GM19238 (cell line): ENCODE data around the gene ZBTB20.

Source experiments
- DNase-seq: peaks from one replicate; pipeline ENCODE4 v3.0.0; 2011; ENCODE audit warnings: low spot score; ENCODE audit not compliant: insufficient read length

Gene ZBTB20

DNA sequence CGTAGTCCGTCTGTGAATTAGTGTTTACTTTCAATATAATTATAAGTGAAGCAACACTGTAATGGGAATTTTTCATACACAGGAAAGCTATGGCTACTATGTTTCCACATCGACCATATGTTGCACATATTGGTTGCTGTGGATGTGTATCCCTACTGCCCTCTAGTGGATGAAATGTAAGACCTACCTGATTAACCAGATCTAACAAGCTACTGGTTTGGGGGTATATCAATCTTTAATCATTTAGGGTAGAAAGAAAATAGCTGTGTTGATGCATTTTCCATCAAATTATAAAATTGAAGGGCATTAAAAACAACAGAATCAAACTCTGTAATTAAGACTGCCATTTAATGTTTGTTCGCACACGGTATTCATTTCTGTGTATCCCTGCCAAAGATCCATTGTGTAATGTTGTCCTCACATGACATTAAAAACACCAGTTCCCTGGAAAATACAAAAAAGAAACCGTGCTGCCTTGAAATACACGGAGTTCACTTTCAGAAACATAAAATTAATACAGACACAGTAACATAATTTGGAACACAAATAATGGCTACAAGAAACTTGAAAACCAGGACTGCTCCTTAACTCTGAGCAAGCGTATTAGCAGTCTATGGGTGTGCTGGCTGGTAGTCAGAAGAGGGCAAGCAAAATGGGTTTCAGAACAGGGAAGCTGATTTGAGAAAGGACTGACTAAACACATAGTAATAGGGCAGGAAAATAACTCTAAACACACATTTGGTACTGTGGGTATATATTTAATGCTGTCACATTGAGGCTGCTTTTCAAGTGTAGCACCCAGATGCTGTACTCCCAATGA, 728.2 kb downstream of the ZBTB20 start:
- DNase-seq: no peak

DNA sequence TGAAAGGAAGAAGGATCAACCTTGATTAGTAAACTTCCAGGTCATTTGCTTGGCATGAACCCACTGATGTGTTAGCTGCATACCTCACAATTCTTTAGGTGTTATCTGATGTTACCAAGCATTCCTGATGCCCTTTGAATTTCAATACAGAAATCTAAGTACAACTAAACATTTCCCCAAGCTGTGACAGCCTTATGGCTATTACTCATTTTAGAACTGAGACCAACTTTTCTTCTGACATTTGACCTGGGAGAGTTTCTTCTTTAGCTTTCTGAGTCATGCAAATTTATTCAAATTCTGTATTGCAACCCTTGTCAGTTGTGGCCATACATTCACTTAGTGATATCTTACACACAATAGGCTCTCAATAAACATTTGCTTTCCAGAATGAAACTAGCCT, 729.0 kb downstream of the ZBTB20 start:
- no peak for DNase-seq

DNA sequence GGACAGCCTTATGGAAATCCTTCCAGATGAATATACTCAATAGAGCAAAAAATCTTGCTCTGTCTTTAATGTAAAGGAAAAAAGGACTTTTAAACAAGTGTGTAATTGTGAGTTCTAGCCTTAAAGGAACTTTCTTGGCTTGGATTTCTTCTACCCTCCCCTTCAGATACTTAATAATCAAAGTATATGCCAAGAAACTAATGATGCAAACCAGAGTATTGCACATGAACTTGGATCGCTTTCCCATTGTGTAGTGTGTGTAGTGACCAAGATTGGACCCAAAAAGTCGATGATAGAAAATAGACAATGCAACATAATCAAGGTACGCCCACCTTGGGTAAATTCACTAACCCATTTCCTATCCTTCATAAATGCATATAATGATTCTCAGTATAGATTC, 729.4 kb downstream of the ZBTB20 start:
- no peak for DNase-seq

DNA sequence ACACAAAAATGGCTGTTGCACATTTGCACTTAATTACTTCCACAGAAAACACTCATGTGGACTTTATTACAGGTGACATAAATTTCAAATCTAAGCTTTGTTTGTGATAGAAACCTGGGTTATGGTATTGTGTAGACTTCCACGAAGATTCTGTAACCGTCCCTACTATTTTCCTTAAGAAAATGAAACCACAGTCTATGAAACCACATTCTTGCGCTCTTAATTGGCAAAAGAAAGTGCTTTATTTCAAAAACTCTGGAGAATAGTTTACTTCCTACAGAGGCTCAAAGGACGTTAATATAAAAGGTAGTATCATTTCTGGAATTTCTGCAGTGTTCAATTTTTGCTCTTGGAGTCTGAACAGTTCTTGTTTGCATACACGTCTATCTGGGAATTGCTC, 729.8 kb downstream of the ZBTB20 start:
- no peak for DNase-seq

DNA sequence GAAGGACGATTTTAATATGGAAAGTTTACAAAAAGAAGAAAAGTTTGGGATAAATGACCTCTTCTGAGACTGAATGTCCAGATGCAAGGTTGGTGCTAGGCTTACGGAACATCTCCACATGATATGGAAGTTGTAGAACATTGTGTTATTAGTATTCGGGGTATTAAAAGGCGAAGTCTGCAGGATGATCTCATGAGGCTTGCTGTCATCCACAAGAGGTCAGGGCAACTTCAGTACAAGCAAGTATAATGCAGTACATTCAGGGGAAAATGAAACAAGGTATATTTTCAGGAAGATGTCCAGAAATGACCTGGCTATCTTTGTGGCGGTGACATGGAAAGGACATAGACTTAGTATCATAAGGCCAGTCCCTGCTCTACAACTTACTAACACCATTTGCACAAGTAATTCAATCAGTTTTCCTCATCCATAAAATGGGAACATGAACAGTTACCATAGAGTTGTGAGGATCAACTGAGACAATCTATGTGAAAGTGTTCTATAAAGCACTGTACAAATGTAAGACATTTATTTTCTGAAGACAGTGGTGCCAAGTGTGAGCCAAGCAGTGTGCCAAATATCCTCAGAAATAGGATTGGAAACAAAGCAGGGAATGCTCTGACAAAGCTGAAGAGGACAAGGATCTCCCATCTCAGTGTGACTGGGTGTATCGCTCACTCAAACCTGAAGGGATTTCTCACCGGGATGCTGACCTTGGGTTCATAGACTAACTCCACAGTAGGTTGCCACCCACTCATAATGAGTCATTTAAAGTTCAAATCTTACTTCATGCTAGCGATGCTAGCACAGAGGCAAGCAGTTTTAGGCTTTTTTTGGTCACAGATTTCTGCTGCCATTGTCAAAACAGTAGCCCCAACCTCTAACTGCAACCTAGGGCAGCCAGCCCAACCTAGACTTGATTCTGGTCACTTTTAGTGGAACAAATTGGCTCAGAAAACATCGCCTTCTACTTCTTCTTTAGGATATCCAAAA, 735.0 kb downstream of the ZBTB20 start:
- no peak for DNase-seq

DNA sequence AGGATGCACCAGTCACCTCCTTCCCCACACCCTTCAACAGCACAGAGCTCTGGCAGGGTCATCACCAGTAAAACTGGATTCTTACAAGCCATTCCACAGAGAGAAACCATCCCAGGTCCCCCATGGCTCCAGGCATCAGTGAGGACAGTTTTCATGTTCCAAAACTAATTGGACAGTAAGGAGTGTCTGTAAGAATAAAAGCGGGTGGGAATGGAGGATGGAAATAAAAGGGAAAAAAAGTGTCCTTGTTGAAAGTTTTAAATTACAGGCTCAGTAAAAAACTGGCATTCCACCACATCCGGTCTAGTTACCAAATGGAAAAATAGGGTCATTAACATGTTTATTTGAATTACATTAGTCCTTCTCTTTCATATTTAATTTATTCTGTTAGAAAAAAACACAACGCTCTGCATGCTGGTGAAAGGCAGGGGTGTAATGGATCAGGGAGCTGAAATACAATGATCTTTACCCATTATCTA, 735.9 kb downstream of the ZBTB20 start:
- DNase-seq: no peak

DNA sequence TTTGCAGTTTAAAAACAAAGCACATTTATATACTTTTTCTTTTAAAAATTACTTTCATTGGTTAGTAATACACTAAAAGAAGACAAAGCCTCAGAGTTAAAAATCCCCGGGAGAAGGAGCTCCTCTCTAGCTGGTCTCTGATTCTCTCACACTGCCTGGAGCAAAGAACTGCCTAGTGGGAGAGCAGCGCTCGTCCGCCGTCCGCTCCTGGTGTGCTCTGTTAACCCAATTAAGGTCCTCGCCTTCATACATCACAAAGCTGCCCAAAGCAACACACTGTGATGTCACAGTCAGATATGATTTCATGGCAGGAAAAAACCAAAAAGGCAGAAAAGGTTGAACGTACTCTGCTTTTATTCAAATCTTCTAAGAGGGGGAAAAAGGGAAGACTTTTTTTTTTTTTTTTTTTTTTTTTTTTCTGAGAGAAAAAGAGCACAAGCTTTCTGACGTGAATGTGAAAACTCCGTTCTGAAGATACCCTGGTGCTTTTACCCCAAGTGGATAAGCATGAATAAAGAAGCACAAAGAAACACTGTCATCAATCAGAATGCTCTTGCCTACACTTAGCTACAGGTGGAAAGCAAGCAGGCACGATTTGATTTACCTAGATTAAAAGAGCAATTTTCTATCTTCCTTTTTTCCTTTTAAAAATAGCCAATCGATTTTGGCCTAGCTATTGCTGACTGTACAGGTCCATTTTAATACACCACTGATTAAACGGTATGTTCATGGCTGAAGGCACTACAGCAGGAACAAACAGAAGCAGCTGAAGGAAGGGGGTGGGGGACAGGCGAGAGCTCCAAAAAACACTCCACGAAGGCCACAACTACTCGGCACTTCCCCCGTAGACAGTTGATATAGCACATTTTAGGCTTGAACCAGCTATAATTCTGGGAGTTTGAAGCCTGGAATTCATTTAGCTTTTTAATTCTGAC, 738.1 kb downstream of the ZBTB20 start:
- DNase-seq: no peak

DNA sequence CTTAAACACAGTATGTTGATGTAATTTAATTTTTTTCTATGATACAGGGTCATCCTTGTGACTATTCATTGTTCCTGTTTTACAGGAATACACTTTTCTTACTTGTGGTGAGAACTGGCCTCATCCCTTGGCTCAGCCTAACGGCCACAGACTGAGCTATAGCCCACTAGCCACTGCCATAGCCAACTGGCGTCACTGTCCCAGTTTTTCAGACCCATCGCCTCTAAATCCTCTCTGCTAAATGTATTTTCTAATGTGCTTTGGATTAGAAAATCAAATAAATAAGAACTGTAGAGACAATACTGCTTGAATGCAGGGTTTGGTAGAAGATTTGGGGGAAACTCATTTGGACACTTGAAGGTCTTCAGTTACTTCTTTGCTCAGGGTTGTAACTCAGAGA, 740.2 kb downstream of the ZBTB20 start:
- no peak for DNase-seq

DNA sequence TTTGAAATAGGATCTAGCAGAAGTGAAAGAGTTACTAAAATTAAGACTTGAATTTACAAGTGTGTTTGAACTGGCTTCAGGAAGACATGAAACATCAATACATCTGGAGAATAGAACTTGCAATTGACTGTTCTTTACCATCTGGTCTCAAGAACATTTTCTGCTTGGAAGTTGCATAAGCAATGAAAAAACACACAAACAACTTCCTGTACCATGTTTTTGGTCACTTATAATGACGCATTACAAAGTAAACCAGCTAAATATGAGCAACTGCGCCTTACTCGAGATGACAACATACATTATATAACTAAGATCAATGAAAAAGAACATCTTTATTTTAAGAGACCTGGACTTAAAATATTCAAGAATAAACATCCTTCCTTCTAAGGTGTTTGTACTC, 740.8 kb downstream of the ZBTB20 start:
- no peak for DNase-seq

DNA sequence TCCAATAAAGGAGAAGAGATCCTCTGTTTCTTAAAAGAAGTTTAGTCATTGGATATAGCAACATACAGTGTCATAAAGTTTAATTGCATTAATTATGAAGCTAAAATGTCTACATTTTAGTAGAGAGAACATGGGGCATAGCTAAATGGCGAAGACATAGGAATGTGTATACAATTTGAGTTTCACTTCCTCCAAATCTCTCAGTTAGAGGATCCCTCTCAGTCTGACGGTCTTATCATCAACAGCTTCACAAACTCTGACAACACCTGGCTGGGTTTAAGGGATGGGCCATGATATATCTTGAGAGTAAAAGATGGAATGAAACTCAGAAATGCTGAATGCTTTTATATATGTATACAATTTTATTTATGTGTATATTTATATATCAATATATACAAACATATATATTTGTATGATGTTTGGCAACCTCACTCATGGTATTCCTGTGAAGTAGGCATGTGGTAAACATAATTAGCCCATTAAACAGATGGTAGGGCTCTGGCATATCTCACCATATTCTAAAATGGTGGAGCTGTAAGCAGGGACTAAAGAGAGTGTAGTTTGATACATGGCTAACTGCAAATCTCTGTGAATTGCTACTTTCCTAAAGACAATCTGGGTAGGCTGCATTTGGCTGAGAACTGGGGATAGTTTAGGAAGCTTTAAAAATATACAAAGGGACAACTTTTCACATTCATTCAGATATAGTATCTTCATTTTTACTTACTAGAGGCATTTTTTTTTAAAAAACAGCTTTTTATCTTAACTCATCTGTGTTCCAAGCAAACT, 741.7 kb downstream of the ZBTB20 start:
- DNase-seq: no peak

DNA sequence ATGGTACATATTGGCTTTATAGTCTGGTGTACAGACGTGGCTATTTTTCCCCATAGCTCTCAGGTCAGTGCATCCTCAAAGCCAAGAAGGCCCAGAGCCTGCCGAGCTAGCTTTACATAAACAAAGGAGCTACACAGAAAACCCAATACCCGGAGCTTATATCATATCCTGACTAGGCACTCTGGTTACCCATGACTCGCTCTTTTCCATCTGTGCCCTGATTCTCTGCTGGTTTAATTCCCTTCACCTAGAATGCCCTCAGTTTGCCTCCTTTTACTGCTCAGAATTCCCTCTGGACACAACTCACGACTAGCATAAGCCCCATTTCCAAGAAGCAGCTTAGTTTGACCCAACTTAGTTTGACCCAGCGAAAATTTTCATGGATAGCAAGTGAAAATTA, 742.5 kb downstream of the ZBTB20 start:
- no peak for DNase-seq

DNA sequence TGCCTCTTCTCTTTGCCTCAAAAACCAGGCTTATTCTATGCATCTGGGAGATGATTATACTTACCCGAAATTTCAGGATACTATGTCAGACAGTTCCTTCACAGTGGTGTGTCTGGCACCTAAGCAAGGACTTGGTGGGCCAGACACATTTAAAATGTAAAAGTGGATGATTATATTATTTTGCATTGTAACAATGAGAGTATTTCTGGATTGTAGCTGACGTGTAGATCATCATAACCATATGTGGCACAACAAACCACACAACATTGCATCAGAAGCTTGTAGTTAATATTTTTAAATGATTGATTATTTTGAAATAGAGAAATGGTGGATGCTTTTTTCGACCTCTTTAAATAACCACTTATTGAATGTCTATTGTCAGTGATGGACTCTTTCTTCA, 744.2 kb downstream of the ZBTB20 start:
- no peak for DNase-seq

DNA sequence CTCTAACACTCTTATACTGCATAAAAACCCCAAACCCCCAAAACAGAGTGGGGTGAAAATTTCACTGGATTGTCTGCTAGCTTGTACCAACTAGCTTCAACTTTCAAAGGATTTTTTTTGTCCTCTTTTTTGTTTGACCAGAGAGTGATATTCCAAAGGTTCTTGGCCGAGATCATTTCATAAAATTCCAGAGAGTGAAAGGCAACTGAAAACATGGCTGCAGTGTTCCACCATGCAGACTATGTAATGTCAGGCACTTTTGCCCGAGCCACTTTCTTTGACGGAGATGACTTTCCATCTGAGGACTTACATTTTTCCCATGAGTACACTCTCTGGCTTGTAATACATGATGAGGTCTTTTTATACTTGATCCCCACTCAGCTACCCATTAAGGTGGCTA, 745.7 kb downstream of the ZBTB20 start:
- no peak for DNase-seq

DNA sequence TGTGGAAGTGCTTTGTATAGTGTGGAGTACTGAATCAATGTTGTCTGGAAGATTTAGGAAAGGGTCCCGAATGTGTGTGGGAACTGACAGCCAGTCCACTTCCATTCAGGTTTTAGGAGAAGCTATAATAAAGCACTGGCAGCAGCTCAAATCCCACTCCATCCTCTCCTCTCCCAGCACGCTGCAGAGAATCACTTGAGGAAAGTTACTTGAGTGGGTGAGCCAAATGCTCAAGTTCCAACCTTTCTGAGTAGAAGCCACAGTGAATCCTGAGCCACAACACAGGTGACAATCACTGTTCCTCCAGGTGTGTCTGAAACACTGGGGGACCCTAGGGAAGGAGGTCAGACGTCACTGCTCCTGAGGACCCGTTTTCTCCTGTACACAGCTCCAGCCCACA, 746.7 kb downstream of the ZBTB20 start:
- no peak for DNase-seq

DNA sequence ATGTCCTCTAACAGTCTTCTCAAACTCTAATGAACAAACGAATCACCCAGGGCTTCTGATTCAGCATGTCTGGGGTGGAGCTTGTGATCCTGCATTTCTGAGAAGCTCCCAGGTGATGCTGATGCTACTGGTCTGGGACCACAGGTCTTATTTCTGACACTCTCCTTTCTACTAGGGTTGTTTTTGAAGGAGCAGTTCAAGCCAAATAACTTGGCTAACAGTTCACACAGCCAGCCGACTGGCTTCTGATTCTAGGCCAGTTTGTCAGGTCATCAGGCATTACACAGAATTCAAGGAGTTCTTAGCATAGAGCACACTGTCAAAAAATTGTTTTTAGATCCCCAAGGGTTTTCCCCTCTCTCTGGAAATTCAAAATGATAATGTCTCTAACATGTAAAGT, 752.5 kb downstream of the ZBTB20 start:
- DNase-seq: no peak

DNA sequence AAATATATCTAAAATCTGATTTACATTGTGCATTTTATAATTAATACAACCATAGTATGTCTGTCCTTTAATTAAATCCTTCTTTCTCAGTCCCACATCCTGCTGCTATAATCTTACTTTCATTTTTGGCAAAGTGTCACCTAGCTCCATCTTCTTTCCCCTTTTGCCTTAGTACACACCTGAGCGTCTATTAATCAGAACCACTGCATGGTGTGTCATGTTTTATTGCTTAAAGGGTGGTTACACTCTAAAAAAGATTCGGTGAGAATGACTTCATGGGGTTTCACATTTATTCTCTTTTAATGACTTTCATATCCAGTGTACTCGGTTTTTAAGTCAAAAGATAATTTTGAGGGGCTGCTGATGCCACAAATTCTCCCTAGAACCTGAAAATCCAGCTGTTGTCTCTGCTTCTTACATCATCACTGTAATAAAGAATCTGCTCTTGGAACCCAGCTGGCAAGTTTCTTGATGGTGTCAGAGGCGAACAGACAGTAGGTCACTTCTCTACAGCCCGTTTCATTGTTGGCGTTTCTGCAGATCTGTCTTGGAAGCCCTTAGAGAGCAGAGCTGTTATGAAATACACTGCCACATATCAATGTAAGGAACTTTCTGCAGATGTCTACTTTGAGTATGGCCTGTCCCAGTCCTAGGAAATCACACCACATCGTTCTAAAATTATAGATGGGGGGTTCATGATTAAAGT, 753.6 kb downstream of the ZBTB20 start:
- no peak for DNase-seq

DNA sequence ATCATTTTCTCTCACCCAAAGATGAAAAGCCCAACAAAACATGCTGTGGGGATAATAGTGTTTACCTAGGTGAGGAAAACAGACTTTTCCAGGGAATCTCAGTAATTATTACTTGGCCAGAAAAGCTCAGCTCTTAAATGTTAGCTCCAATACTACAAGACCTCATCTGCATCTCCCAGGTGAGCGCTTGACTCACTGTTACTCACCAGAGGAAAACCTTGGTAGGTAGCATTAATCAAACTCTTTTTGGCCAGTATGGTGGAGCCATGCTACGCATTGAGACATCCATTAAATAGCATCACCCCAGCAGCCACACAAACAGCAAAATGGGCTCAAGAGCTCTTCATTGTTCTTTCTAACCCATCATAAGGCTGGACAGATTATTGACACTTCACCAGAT, 754.3 kb downstream of the ZBTB20 start:
- no peak for DNase-seq

DNA sequence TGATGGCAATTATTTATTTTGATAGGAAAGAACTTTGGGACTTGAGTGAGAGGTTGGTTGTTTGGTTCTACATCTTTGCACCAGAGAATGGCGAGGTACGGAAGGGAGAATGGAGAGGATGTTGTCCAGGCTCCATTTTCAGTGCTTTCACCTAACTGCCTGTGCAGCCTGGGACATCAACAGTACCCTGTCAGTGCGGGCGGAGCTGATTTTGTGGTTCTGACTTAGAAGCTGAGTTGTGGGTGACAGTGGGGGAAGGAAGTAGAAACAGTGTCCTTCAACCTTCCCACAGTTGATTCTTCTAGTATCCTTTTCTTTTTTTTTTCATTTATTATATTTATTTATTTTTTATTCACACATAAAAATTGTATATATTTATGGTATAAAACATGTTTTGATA, 757.9 kb downstream of the ZBTB20 start:
- no peak for DNase-seq

DNA sequence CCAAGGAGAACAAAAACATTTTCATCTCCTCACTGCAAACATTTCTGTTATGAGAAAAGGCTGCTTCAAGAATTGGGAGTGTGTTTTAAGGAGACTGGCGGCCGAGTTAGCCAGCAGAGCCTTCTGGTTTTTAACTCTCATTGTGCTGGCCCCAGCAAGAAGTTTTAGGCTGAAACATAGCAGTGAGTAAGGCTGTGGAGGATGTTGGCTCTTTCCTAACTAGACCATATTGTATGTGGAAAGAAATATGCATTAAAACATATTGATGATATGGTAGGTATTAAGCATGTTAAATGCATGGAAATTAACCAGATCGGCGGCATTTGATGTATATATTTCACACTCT, 762.6 kb downstream of the ZBTB20 start:
- no peak for DNase-seq
